Neural cell (in vitro differentiated cells): Measurements from ENCODE around the gene JOSD2. TPM values are rescaled to one million over a fixed set of nuclear protein-coding genes. Genes with fewer than 3 reads are reported as not detected.

Experiments
- H2AFZ ChIP-seq: fragments of 200-600, 300-800 bp; sonication (generic), shearing (Covaris generic); 2 replicates; pipeline ENCODE4 v1.6.0; 2014; ENCODE audit warnings: low read depth, mild to moderate bottlenecking, antibody characterized with exemption, low read length, moderate library complexity
- H3F3A ChIP-seq: fragments of 200-600 bp; shearing (Covaris generic); 2 replicates; pipeline ENCODE4 v1.6.1; 2016; ENCODE audit warnings: mild to moderate bottlenecking, moderate library complexity, mixed read lengths, antibody characterized with exemption, low read length; ENCODE audit not compliant: insufficient read depth, poor library complexity, severe bottlenecking
- H3K27ac ChIP-seq: fragments of 200-600, 300-800 bp; sonication (generic), shearing (Covaris generic); 2 replicates; pipeline ENCODE4 v1.5.1; 2014; ENCODE audit warnings: mild to moderate bottlenecking, low read length, moderate library complexity
- H3K27me3 ChIP-seq: fragments of 300-800, 200-600 bp; sonication (generic), shearing (Covaris generic); 2 replicates; pipeline ENCODE4 v1.6.0; 2014; ENCODE audit warnings: mild to moderate bottlenecking, low read depth, low read length, moderate library complexity; ENCODE audit not compliant: insufficient read depth
- H3K36me3 ChIP-seq: fragments of 300-800, 200-600 bp; sonication (generic), shearing (Covaris generic); 2 replicates; pipeline ENCODE4 v1.5.1; 2014; ENCODE audit warnings: mild to moderate bottlenecking, antibody characterized with exemption, low read length, moderate library complexity; ENCODE audit not compliant: insufficient read depth
- H3K4me2 ChIP-seq: fragments of 300-800, 200-600 bp; sonication (generic), shearing (Covaris generic); 2 replicates; pipeline ENCODE4 v1.6.0; 2014; ENCODE audit warnings: mild to moderate bottlenecking, low read length
- H3K4me3 ChIP-seq: fragments of 300-800, 200-600 bp; sonication (generic), shearing (Covaris generic); 2 replicates; pipeline ENCODE4 v1.5.1; 2014; ENCODE audit warnings: mild to moderate bottlenecking, low read length, moderate library complexity
- H3K79me2 ChIP-seq: fragments of 200-600 bp; shearing (Covaris generic); replicated peaks from 2 replicates; pipeline ENCODE4 v1.6.0; 2014; ENCODE audit warnings: mild to moderate bottlenecking, low read length, moderate library complexity; ENCODE audit not compliant: insufficient read depth
- H3K9ac ChIP-seq: fragments of 300-800, 200-600 bp; sonication (generic), shearing (Covaris generic); 2 replicates; pipeline ENCODE4 v1.6.1; 2016; ENCODE audit warnings: mild to moderate bottlenecking, low read length, mixed read lengths
- H3K9me2 ChIP-seq: fragments of 200-600 bp; shearing (Covaris generic); 2 replicates; pipeline ENCODE4 v1.6.1; 2016; ENCODE audit warnings: mild to moderate bottlenecking, low read length, mixed read lengths; ENCODE audit not compliant: insufficient read depth
- H3K9me3 ChIP-seq: fragments of 200-600, 300-800 bp; sonication (generic), shearing (Covaris generic); 2 replicates; pipeline ENCODE4 v1.6.1; 2016; ENCODE audit warnings: mild to moderate bottlenecking, mixed run types, low read length, moderate library complexity, mixed read lengths
- H4K20me1 ChIP-seq: fragments of 200-600 bp; shearing (Covaris generic); 2 replicates; pipeline ENCODE4 v1.6.1; 2016; ENCODE audit warnings: mild to moderate bottlenecking, mixed run types; ENCODE audit not compliant: insufficient read depth
- CTCF ChIP-seq: fragments of 450-650 bp; IDR thresholded peaks from 2 replicates; pipeline ENCODE4 v1.5.1; 2014; ENCODE audit warnings: antibody characterized with exemption, mild to moderate bottlenecking, moderate library complexity; ENCODE audit not compliant: poor library complexity, severe bottlenecking
- EP300 ChIP-seq: fragments of 450-650 bp; conservative IDR thresholded peaks from 2 replicates; pipeline ENCODE4 v1.6.1; 2014; ENCODE audit warnings: antibody characterized with exemption, mild to moderate bottlenecking, moderate library complexity; ENCODE audit not compliant: poor library complexity, severe bottlenecking
- EZH2 ChIP-seq: fragments of 200-600, 300-800 bp; shearing (Covaris generic), sonication (generic); IDR thresholded peaks from 2 replicates; pipeline ENCODE4 v1.6.1; 2014; ENCODE audit warnings: antibody characterized with exemption, low read length, borderline replicate concordance, mild to moderate bottlenecking; ENCODE audit not compliant: insufficient read depth, poor library complexity, severe bottlenecking
- MXI1 ChIP-seq: fragments of 450-650 bp; conservative IDR thresholded peaks from 2 replicates; pipeline ENCODE4 v1.6.1; 2014; ENCODE audit warnings: antibody characterized with exemption, mild to moderate bottlenecking; ENCODE audit not compliant: poor library complexity, severe bottlenecking
- POLR2AphosphoS5 ChIP-seq: IDR thresholded peaks from 2 replicates; pipeline ENCODE4 v1.6.1; 2012
- RAD21 ChIP-seq: fragments of 450-650 bp; conservative IDR thresholded peaks from 2 replicates; pipeline ENCODE4 v1.6.1; 2014; ENCODE audit warnings: antibody characterized with exemption, mild to moderate bottlenecking, moderate library complexity
- SMC3 ChIP-seq: fragments of 450-650 bp; conservative IDR thresholded peaks from 2 replicates; pipeline ENCODE4 v1.6.1; 2014; ENCODE audit warnings: antibody characterized with exemption, mild to moderate bottlenecking, moderate library complexity; ENCODE audit not compliant: poor library complexity
- TAF1 ChIP-seq: IDR thresholded peaks from 2 replicates; pipeline ENCODE4 v1.6.1; 2012; ENCODE audit warnings: low read depth
- polyA plus RNA-seq: library from polyadenylated mRNA; depleted of rRNA; stranded (reverse); fragments of >200 nt; gene quantifications from 2 replicates; pipeline ENCODE4 v1.2.3, GENCODE V29; 2014
- TF ChIP-seq, protein P1 (sequence below): IDR thresholded peaks from 2 replicates; pipeline ENCODE4 v1.6.1; 2012; ENCODE audit warnings: borderline replicate concordance

JOSD2 gene
- polyA plus RNA-seq, 1 donor from 2014 or later = 10.7 TPM

DNA sequence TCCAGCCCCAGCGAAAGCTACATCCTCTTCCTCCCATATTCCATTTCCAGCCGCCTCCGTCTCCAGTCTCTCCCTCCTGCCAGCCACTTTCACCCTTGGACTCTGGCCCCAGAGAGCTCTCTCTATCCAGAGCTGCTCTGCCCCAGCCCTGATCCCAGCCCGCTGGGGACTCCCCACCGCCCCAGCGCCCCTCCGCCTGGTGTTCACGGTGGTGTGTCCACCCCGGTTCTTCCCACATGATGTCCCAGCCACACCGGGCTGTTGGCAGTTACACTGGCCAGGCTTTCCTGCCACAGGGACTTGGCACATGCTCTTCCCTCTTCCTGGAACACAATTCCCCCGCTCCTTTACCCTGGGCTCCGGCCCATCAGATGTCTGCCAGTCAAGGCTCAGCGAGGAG, 46.0 kb downstream of the JOSD2 start:
- no peak overlapping the region for H3K9ac ChIP-seq
- no peak overlapping the region for H3K4me3 ChIP-seq
- H3K36me3 ChIP-seq = no peaks in the 10 kb centered on the region
- H4K20me1 ChIP-seq = no peaks in the 10 kb centered on the region
- TF ChIP-seq CTCF (no peak), TAF1 (no peak), RAD21 (no peak), POLR2AphosphoS5 (no peak), SMC3 (no peak), MXI1 (no peak), EP300 (no peak), EZH2 (no peak)
- TF ChIP-seq, protein P1, sequence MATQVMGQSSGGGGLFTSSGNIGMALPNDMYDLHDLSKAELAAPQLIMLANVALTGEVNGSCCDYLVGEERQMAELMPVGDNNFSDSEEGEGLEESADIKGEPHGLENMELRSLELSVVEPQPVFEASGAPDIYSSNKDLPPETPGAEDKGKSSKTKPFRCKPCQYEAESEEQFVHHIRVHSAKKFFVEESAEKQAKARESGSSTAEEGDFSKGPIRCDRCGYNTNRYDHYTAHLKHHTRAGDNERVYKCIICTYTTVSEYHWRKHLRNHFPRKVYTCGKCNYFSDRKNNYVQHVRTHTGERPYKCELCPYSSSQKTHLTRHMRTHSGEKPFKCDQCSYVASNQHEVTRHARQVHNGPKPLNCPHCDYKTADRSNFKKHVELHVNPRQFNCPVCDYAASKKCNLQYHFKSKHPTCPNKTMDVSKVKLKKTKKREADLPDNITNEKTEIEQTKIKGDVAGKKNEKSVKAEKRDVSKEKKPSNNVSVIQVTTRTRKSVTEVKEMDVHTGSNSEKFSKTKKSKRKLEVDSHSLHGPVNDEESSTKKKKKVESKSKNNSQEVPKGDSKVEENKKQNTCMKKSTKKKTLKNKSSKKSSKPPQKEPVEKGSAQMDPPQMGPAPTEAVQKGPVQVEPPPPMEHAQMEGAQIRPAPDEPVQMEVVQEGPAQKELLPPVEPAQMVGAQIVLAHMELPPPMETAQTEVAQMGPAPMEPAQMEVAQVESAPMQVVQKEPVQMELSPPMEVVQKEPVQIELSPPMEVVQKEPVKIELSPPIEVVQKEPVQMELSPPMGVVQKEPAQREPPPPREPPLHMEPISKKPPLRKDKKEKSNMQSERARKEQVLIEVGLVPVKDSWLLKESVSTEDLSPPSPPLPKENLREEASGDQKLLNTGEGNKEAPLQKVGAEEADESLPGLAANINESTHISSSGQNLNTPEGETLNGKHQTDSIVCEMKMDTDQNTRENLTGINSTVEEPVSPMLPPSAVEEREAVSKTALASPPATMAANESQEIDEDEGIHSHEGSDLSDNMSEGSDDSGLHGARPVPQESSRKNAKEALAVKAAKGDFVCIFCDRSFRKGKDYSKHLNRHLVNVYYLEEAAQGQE = no peak
- no peaks in the 10 kb centered on the region for H3K9me3 ChIP-seq
- H3K79me2 ChIP-seq = no peaks in the 10 kb centered on the region
- H3F3A ChIP-seq = no peaks in the 10 kb centered on the region
- H3K27me3 ChIP-seq = no peaks in the 10 kb centered on the region
- no peaks in the 10 kb centered on the region for H3K9me2 ChIP-seq
- no peak overlapping the region for H2AFZ ChIP-seq
- H3K27ac ChIP-seq = no peak overlapping the region
- H3K4me2 ChIP-seq = no peak overlapping the region

DNA sequence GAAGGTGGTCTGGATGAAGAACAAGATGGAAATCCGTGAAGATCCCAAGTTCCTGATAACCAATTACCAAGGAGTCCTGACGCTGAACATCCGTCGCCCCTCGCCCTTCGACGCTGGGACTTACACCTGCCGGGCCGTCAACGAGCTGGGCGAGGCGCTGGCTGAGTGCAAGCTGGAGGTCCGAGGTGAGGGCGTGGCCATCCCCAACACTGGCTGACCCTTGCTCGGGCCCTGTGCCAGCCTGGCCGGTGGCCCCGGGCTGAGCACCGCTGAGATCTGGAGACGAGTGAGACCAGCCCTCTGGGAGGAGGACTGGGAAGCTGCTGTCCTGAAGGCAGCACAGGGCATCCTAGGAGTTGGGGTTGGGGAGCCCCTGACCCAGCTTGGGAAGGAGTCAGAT, 46.6 kb downstream of the JOSD2 start:
- Histone ChIP-seq H2AFZ (no peak overlapping the region), H3K4me3 (no peak overlapping the region), H3K9ac (no peak overlapping the region), H3K27me3 (no peaks in the 10 kb centered on the region), H3K36me3 (no peaks in the 10 kb centered on the region), H3K9me3 (no peaks in the 10 kb centered on the region), H3K79me2 (no peaks in the 10 kb centered on the region), H3K27ac (no peak overlapping the region), H4K20me1 (no peaks in the 10 kb centered on the region), H3K9me2 (no peaks in the 10 kb centered on the region), H3K4me2 (no peak overlapping the region), H3F3A (no peaks in the 10 kb centered on the region)
- TF ChIP-seq POLR2AphosphoS5 (no peak), RAD21 (no peak), EP300 (no peak), SMC3 (no peak), TAF1 (no peak)
- TF ChIP-seq, protein P1 = no peak
